Measurements from ENCODE around the gene MOSPD2.
A peak's percentile ranks its signal among the peaks of the same experiment; 100 is the strongest.

MOSPD2 gene

DNA sequence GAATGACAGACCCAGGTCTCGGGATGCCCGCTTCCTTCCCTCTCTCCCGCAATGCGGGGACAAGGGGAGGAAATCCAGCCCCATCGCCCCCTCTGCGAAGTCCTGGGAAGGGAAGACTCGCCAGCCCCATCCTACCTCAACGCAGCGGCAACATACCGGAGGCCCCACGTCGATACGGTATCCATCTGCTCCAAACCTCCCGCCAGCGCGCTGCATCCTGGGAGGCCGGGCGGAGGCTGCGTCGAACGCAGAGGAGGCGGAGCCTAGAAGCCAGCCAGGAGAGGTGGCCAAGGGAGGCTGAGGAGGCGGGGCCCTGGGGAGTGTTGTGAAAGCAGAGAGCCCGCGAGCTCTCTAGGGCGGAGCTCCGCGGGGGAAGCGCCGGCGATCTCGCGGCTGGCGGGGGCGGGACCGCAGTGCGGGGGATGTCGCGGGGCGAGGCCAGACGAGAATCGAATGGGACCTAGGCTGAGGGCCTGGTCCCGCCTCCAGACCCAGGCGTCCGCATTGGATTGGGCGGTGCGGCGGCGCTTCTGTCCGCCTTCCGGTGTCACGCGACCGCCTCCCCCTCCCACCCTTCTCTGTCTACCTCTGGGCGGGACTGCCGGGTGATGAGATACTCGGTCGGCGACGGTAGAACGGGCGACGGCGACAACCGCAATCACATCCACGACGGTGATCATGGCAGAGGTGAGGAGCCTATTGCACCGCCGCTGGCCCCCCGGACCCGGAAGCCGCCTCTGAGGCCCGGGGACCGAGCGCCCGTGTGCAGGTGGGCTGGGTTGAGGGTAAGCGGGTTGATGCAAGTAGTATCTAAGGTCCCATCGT is at the start of gene MOSPD2, which contains the start of gene FANCB:
Gene MOSPD2, plus strand, starts transcription at position 571 of the 825 bp plus-strand sequence. Its CDS starts 108 bp downstream, at position 679.
Gene FANCB, minus strand, starts transcription at position 219 of the 825 bp plus-strand sequence. CDS start 7,559 bp downstream, outside the sequence.
- DNase-seq (ENCODE audit: low read depth, low spot score) = peak; percentile 88

DNA sequence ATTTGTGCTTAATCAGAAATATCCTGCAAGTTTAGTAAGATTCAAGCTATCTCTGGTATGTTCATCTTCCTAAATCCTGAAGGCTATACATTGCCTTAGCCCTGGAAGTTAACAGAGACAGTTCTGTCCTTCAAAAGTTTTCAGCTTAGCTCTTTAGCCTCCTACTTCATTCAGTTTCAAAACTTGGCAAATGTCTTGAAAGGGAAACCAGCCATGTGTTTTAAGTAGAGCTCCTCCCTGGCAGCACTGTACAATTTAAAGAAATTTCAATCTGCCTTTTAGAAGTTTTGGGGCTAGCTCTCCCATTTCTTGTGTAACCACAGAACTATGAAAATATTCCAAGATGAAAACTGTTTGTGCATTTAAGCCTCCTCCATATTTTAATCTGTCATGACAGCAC is 47.4 kb upstream of the MOSPD2 start:
- DNase-seq (ENCODE audit: low read depth, low spot score) = no peak

DNA sequence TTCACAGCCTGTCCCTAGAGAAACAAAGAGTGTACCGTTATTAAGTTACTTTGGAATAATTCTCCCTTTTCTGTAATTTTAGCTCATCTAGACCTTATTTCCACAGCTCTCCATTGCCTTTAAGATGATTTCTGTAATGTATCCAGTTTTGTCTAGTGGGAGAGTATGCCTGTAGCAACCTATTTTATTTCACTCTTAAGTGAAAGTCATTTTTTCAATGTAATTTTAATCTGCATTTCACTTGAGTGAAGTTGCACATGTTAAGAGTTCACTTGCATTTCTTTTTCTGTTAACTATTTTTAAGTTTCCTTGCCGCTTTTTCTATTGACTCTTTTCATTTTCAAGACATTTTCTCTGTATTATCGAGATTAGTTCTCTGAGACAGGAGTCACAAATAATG is 46.9 kb upstream of the MOSPD2 start:
- no peak for DNase-seq (ENCODE audit: low read depth, low spot score)

DNA sequence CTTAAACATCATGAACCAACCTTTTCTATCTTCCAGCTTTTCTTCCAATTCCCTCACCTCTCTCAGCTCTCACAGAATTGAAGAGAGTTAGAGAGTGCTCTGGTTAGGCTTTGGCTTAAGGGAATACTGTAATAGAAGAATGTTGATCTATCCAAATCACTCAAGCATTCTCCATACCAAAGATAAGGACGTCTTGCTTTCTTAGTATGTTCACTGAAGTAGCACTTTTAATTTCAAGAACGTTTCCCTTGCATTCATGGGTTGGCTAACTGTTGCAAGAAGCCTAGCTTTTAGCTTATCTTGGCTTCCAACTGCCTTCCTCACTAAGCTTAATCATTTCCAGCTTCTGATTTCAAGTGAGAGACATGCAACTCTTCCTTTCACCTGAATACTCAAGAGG is 43.6 kb upstream of the MOSPD2 start:
- DNase-seq (ENCODE audit: low read depth, low spot score) = no peak

GRCh38 chrX:14832151-14832550 is 41.1 kb upstream of the MOSPD2 start:
- DNase-seq (ENCODE audit: low read depth, low spot score) = no peak

DNA sequence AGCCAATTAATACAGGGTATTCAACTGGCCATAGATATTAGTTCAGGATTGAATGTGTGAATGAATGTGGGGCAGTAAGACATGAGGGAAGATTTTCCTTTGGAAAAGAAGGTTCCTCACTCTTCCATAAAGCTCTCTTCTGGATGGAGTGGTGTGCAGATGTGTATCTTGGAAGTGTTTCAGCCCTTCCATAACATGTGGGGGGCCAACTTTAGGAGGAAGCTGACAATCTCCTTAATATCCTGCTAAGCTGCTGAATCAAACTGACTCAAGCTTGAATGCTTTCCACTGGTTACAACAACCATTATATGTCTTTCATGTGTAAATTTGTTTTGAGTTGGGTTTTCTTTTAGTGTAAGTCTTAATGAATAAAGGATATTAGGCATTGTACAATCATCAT is 40.6 kb upstream of the MOSPD2 start:
- DNase-seq (ENCODE audit: low read depth, low spot score) = no peak

GRCh38 chrX:14837155-14837554 is 36.1 kb upstream of the MOSPD2 start:
- no peak for DNase-seq (ENCODE audit: low read depth, low spot score)

DNA sequence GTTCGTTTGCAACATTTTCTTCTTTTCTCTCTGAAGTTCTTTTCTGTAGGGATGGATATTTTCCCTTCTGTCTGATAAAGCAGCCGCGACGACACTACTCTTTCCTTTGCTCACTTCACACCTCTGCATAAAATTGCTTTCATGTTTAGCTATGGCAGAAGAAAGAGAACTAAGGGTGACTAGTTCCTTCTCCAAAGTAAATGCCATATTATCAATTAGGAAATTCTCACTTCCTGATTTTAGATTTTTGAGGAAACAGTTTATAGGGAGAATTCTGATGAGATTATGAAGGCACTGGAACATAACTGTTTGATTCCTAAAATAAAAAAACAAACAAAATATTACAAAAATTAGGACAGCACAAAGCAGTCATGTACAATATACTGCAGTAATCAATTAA is 29.6 kb upstream of the MOSPD2 start:
- no peak for DNase-seq (ENCODE audit: low read depth, low spot score)

DNA sequence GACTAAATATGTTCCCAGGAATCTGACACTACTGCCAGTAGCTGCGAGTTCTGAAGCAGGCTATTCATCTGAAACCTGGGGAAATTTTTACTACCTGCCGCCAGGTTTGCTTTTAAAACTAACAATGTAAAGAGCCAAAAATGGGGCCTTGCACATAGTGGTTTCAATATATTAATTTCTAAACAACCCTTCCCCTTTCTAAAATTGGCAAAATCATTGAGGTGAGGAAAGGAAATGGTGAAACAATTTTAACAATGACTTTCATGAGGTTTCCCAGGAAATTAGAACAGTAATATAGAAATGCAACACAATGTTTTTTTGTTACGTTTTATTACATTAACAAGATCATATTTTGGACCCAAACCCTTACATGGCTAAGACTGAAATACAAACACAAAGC is 21.7 kb upstream of the MOSPD2 start:
- no peak for DNase-seq (ENCODE audit: low read depth, low spot score)

- no peak for DNase-seq (ENCODE audit: low read depth, low spot score)
Measured at GRCh38 chrX:14864631-14865030, 8.6 kb upstream of the MOSPD2 start.

DNA sequence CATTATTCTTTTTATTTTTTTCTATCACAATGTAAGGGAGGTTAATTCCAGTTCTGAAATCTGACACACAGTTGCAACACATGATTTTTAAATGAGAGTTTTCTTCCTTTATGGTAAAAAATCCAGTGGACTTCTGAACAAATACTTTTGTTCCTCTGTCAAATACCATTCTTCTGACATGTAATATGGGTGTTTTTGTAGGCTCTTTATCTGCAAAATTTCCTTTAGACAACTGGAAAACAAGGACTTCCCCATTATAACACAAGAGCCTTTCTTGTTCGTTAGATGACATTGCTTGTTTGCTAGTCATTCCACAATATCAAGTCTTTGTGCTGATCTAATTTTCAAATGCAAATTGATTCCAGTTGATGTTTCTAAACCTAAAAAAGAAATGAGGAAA is 8.0 kb upstream of the MOSPD2 start:
- DNase-seq (ENCODE audit: low read depth, low spot score) = no peak

DNA sequence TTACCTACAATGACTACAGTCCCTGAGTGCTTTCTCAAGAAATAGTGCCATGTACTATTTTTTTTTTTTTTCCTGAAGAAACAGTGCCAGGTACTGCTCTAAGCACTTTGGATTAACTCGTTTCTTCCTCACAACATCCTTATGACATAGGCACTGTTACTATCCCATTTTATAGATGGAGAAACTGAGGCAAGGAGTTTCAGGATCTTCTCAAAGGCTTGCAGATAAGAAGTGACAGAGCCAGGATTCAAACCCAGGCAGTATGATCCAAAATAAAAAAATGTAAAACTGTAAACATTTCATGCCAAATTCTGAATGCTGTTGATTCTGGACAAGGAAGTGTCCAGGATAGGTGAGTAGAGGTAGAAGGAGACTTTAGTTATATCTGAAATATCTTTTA is 1.5 kb upstream of the MOSPD2 start:
- DNase-seq (ENCODE audit: low read depth, low spot score) = no peak

- no peak for DNase-seq (ENCODE audit: low read depth, low spot score)
Measured at GRCh38 chrX:14872355-14872754, 866 bp upstream of the MOSPD2 start.

DNA sequence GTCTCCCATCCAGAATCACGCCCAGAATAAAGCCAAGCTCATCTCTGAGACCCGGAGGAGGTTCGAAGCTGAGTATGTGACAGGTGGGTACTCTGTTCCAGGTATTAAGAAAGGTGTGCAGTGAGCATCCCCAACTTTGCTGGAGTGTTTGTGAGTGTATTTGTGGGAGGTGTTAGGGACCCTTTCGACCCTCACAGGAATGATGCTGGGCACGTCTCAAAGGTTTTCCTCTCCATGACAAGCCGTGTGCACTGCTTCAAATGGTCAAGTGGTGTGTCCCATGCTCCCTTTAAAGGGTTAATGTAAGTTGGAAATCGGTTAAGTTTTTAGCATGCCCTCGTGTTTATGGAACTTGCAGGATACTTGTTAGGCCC is 442 bp downstream of the MOSPD2 start:
- DNase-seq (ENCODE audit: low read depth, low spot score) = no peak

DNA sequence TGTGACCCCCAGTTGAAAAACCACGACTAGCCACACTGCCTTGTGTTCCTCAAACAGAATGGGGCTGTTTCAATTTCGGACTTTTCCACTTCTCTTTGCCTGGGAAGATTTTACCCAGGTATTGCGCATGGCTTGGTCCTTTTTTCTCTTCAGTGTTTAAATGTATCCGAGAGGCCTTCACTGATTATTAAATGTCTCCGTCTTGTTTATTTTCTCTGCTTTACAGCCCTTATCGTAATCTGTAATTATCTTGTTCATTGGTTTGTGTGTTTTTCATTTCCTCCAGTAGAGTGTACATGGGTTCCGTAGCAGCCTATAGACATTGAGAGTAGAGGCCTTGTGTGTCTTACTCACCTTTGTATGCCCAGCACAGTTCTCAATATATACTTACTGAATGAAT is 2.4 kb downstream of the MOSPD2 start:
- no peak for DNase-seq (ENCODE audit: low read depth, low spot score)

DNA sequence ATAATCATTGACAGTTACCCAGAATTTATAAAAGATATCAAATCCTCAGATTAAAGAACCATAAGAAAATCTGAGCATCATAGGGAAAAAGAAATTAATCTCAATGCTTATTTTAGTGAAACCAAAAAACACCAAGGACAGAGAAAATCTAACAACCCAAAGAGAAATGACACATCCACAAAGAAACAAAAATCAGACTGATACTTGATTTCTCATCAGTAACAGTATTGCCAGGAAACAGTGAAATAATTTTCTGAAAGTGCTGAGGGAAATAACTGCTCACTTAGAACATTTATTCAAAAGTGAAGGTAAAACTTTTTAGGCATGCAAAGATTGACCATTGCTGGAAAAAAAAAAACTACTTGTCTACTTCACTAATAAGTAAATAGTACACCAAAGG is 10.6 kb downstream of the MOSPD2 start:
- DNase-seq (ENCODE audit: low read depth, low spot score) = no peak

- DNase-seq (ENCODE audit: low read depth, low spot score) = no peak
Measured at GRCh38 chrX:14884714-14885113, 11.5 kb downstream of the MOSPD2 start.

DNA sequence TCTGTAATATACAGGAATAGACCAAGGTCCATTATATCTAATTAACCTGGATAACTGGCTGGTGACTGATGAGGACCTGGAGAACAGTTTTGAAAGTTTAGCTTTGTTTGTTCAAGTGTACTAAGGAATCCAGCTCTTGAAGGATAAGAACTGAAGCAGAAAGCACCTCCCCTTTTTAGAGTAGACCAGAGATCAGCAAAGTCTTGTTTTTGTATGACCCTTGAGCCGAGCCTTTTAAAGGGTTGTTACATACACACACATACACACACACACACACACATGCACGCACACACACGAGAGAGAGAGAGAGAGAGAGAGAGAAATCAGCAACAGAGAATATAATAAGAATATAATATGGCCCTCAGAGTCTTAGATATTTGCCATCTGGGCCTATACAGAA is 13.0 kb downstream of the MOSPD2 start:
- DNase-seq (ENCODE audit: low read depth, low spot score) = no peak

DNA sequence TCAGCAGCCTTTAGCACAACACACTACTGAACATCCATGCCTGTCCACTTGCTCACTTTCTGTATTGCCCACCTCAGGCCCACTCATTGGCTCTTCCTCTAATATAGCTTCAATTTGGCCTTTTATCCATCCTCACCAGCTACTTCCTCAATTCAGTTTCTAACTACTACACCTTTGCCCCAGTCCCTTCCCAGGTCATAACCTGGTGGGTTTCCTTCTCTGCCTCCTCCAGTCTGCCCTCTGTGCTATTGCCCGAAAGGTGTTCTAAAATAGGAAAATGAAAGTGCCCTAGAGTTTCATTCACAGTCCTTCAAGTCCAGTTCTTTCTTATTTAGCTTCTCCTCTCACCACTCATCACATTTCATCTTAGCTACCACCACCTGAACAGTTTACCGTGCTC is 23.1 kb downstream of the MOSPD2 start:
- no peak for DNase-seq (ENCODE audit: low read depth, low spot score)

DNA sequence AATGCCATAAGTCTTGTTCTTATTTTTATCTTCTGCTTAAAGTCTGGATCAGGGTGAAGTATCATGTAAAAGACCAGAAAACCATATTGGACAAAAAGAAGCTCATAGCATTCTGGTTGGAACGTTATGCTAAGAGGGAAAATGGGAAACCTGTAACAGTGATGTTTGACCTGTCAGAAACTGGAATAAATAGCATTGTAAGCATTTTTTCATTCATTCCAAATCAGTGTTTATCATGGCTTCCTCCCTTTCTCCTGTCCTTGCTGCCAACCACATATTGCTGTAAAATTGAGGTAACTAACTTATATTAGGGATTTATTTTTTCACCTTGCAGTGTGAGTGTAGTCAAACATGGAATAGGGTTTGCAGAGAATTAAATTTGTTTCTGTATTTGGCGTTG is 23.8 kb downstream of the MOSPD2 start:
- no peak for DNase-seq (ENCODE audit: low read depth, low spot score)

- DNase-seq (ENCODE audit: low read depth, low spot score) = no peak
Measured at GRCh38 chrX:14899607-14900006, 26.4 kb downstream of the MOSPD2 start.

- DNase-seq (ENCODE audit: low read depth, low spot score) = no peak
Measured at GRCh38 chrX:14902537-14902936, 29.3 kb downstream of the MOSPD2 start.

DNA sequence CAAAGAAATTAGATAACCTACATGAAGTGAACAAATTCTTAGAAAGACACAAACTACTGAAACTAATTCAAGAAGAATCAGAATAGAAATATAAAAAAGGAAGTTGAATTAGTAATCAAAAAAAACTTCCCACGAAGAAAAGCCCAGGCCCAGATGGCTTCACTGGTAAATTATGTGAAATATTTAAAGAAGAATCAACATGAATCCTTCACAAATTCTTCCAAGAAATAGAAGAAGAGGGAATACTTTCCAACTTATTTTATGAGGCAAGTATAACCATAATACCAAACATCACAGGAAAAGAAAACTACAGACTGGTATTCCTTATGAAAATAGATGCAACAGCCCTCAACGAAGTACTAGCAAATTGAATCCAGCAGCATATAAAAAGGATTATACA is 30.7 kb downstream of the MOSPD2 start:
- DNase-seq (ENCODE audit: low read depth, low spot score) = no peak

- DNase-seq (ENCODE audit: low read depth, low spot score) = no peak
Measured at GRCh38 chrX:14913241-14913640, 40.0 kb downstream of the MOSPD2 start.
